Stimulated activated CD4-positive, alpha-beta T cell treated with anti-CD3 and anti-CD28 coated beads, TNF-alpha, amount 100 ng/mL, for 48 hours (primary cell): ENCODE measurements around the gene ASCC3.
"Not testable (repeated sequence)": the region's sequence is repeated elsewhere in the genome, so short reads cannot be mapped to it uniquely, and the experiment has no call there.

Experiments
- DNase-seq, 3 donors: peaks; one replicate each; pipeline ENCODE4 v3.0.0-alpha.2; 2020; ENCODE audit warnings: low read depth in 3 of 3

The ASCC3 gene

DNA sequence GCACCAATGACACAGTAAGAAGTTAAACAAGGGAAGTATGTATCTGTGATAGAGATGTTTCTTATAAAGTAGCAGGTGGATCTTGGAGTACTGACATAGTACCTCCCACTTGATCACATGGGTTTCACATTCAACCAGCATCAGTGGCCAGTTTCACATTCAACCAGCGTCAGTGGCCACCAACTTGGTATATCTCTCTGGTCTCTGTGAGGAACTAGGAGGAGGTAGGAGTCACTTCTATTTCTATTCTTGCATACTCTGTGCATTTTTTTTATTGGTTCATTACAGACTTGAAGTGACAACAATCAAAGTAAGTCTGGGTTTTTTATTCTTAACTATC is 216.1 kb downstream of the ASCC3 start:
- no peak for DNase-seq

DNA sequence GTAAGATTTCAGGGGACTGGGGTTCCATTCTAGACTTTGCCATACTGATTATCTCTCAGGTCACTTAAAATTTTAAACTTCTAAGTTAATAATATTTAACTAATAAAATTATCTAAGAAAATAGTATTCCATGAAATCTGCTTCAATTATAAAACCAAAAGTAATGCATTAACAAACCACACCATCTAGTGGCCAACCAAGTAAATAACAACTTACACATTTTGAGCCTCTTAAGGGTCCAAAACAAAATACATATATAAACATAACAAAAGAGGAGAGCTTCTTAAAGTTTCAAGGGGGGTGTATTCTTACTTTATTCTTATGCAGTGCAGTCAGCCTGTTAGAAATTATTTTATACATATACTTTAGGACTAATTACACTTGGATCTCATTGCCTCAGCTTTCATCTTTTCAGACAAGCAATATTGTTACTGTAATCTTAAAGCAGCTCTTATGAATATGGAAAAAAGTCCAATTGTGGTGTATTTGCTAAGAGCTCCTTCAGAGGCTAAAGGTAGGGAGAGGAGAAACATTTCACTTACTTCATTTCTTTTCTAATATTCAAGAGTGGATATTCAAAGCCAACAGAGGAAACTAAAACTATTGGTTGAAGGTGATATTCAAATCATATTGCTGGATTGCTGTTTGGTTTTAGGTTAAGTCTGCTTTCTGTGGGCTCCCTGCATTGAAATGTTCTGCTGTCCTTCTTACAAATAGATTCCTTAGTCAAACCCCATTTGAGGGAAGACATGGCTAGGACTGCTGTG is 216.7 kb downstream of the ASCC3 start:
- DNase-seq, result no peak

DNA sequence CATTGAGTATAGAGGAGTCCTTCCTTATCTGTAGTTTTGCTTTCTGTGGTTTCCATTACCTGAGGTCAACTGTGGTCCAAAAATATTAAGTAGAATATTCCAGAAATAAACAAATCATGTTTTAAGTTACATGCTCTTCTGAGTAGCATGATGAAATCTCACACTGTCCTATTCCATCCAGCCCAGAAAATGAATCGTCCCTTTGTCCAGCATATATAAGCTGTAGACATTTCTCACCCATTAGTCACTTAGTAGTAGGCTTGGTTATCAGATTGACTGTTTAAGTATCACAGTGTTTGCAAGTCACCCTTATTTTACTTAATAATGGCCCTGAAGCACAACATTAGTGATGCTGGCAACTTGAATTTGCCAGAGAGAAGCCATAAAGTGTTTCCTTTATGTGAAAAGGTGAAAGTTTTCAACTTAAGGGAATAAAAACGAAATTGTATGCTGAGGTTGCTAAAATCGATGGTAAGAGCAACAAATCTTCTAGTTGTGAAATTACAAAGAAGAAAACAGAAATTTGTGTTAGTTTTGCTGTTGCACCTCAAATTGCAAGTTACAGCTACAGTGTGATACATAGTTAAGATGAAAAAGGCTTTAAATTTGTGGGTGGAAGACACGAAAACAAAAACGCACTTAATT is 217.8 kb downstream of the ASCC3 start:
- DNase-seq, result no peak

DNA sequence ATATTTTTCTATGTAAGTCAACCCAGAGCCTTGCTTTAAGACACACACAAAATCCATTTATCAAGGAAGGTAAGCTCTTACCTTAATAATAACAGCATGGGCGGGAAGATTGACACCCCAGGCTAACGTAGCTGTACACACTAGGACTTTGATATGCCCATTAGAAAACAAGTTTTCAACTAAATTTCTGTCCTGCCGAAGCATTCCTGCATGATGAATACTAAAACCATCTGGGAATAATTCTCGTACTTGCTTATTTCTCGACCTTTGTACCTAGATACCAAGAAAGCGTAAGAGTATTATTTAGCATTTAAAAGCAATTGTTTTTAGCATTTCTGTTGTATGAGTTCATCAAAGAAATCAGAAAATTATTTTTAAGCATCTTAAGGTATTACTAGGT is 218.9 kb downstream of the ASCC3 start:
- no peak for DNase-seq

DNA sequence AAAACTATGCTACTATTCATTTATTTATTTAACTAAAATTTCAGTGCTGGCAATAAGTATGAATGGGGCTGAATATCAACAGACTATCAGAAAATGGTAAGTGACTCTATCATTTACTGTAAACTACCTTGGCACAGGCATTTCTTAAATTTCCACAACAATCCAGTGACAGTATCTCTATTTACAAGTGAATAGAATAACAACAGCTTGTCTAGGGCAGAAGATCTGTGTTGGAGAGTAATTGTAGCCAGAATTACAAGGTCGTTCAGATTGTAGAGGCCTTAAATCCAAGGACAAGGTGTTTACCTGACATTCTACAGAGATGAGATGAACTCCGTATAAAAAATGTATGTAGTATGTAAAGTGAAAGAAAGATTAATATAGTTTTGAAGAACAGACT is 222.6 kb downstream of the ASCC3 start:
- no peak for DNase-seq

DNA sequence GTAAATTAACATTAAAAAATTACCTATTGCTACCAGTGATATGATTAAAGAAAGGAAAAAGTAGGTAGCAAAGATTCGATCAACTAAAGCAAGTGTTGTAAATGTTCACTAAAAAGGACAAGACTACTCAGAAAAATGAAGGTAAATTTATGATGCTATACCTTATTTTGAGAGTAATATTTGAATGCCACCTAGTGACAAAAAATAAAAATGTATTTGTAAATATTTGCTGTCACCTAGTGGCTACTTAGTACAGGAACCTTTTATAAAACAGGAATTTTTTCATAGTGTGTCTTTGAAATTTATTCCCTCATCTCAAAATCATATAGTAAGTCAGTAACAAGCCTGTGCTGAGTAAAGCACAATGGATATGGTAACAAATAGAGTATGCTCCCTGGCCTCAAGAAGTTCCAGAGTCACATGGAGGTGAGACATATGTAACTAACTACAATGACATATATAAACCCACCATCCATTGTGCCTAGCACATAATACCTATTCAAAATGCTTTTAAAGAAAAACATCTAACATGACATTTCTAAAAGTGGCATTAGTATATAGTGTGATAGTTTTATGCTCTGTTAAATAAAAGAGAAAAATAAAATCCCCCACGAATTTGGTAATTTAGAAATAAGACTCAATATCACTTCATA is 223.3 kb downstream of the ASCC3 start:
- DNase-seq, result no peak

DNA sequence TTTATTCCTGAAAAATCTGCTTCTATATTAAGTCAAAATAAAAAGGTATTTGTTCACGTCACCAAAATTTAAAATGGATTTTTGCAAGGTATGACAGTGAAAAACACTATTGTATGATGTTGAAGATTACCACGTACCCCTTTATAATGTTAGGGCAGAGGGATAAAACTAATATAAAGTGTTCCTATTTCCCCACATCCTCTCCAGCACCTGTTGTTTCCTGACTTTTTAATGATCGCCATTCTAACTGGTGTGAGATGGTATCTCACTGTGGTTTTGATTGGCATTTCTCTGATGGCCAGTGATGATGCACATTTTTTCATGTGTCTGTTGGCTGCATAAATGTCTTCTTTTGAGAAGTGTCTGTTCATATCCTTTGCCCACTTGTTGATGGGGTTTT is 240.0 kb downstream of the ASCC3 start:
- not testable (repeated sequence) for DNase-seq

DNA sequence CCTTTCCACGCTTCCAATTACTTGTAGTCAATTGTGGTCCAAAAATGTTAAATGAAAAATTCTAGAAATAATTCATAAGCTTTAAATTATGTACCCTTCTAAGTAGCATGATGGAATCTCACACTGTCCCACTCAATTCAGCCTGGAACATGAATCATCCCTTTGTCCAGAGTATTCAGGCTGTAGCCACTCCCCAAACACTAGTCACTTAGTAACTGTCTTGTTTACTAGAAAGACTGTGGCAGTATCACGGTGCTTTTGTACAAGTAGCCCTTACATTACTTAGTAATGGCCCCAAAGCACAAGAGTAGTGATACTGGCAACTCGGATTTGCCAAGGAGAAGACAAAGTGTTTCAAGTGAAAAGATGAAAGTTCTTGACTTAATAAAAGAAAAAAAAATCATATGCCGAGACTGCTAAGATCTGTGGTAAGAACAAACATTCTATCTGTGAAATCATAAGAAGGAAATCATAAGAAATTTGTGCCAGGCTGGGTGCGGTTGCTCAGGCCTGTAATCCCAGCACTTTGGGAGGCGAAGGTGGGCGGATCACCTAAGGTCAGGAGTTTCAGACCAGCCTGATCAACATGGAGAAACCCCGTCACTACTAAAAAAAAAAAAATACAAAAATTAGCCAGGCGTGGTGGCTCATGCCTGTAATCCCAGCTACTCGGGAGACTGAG is 247.9 kb downstream of the ASCC3 start:
- DNase-seq, result no peak

DNA sequence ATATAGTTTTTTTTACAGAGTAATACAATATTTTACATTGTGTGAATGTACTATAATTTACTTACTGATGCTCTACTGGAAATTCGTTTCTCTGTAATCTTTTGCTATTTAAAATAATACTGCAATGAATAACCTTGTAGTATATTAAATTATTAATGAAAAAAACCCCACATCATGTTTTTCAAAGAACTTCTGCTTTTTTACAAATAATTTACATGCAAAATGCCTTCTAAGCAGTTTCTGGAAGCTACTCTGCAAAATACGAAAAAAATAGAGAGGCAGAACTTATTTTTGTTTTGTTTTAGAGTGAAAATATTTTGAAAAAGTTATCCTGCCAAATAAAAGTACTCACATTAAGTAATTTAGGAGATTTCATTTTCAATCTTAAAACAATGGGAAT is 250.6 kb downstream of the ASCC3 start:
- DNase-seq, result no peak

DNA sequence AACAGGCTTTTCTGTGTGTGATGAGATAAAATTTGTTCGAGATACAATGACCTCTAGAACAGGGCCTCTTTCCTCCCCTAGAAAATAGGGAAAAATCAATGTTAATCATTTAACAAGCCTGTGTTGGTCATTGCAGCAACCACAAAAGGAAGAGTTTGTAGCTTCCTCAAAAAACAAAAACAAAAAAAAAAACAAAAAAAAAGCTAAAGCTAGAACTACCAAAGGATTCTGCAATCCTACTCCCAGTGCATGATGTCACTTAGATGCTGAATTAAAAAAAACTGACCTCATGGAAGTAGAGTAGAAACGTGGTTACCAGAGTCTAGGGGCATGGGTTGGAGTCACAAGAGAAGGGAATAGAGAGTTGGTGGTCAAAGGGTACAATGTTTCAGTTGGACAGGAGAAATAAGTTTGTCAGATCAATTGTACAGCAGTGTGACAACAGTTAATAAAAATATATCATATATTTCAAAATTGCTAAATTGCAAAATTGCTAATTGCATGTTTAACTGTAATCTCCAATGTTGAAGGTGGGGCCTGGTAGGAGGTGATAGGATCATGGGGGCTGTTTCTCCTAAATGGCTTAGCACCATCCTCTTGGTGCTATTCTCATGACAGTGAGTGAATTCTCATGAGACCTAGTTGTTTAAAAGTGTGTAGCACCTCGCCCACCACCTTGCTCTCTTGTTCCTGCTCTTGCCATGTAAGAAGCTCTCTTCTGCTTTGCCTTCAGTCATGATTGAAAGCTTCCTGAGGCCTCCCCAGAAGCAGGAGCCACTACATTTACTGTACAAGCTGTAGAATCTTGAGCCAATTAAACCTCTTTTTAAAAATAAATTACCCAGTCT is 253.0 kb downstream of the ASCC3 start:
- no peak for DNase-seq

DNA sequence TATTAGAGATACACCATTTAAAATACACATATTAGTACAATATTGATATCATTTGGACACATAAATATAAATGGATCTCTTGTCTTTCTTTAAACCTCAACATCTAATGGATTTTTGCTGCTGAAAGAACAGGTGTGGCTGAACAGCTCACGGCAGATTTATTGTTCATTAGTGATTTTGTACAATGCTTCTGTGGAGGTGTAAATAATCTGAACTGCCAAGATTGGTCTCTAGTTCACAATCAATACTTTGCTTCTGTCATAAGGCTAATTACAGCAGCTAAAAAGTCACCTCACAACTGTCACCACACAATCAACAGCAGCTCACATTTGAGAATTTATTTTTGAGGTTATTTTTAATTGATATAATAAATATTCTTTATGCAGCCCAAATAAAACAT is 254.4 kb downstream of the ASCC3 start:
- DNase-seq, result no peak

DNA sequence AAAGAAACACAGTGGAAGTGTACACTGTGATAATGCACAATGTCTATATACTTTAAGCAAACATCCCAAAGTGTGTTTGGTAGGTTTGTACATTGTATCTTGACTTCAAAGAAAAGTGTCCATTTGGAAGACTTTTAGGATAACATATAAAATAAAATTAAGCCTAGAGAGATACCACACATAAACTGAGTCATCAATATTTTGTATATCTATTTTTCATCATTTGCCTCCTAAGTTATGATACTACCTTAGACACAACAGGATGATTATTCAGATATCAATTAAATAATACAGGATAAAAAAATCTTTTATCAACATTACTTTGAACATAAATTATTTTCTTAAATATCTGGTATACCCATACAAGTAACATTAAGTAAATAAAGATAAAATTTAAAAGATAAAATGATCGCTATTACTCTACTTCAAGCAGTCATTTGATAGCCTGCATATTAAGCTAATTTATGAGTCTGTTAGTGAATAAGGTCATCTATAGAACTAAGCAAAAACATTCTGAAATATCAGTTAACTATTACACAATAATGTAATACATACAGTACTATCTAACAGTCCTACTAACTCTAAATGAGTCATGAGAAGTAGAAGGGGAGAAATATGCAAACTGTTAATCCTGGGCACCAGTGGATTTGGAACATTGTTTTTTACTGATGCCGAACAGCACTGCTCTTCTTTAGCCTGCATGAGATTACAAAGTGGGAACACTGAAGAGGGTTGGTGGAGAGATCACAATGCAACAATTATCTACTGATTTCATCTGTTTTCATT is 258.0 kb downstream of the ASCC3 start:
- DNase-seq, result no peak

DNA sequence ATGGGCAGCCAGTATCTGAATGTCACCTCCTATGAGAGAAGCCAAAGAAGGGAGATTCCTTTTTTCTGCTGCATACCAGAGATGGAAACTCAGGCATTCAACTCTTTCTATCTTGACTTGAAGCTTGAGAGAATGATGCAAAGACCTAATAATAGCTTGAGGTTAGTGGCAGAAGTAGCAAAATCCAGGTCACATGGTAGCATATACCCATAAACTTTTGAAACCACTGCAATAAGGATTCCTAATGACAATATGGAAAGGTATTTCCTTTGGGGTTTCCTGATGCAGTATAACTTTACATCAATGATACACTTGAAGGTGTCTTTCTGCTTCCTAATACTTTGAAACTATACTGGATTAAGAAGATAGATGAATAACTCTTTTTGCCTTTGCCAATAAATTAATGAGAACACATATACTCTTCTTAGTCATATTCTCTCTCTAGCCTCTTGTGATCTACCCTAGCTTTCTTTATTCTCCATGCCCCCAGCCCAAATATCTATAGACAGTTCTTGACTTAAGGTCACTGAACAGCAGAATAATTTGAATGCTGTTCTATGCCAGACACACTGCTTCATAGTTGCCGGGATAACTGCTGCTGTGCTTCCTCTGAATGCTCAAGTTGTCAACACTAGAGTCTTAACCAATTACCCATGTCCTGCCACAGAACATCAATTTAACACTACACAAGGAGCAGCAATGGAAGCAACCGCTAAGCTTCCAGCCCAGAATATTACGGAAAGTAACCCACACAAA is 260.9 kb downstream of the ASCC3 start:
- no peak for DNase-seq

DNA sequence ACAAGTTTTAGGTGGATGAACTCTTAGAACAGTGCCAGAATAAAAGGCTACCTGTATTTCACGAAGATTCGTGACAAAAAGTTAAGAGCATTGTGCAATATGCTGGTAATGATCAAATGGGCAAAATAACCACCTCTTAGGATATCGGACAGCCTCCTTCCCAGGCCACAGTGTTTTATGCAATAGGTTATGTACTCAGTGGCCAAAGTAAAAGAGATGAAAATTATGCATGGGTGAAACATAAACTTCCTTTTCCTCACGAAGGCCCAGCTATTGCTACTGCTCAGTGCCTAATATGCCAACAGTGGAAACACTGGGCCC is 262.8 kb downstream of the ASCC3 start:
- DNase-seq, result no peak

DNA sequence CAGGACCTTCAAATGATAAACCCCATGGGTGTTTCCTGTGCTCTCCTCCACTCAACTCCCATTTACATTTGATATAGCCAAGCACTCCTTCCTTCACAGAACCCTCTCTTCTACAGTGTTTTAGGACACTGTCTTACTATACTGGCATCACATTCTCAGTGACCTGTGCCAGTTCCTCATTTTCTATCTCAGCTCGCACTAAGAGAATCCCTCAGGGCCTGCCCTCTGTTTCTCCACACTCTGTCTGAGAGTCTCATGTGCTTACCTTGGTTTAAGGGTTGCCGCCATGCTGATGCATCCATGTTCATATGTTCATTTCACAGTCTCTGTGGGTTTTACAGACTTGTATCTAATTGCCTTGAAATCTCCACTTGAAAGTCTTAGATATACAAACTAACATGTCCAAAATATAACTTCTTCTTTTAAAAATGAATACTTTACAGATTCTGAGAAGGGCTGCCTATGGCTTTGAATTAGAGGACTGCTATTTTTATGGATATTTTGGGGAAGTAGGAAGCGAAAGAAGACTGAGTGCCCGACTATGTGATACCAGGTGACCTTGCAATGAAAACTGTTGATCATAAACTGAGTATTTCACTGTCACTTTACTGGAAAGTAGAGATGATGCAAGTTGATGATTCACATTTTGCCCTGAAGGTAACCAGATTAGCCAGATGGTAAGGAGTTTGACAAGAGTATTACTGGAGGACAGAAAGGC is 263.3 kb downstream of the ASCC3 start:
- DNase-seq, result no peak

DNA sequence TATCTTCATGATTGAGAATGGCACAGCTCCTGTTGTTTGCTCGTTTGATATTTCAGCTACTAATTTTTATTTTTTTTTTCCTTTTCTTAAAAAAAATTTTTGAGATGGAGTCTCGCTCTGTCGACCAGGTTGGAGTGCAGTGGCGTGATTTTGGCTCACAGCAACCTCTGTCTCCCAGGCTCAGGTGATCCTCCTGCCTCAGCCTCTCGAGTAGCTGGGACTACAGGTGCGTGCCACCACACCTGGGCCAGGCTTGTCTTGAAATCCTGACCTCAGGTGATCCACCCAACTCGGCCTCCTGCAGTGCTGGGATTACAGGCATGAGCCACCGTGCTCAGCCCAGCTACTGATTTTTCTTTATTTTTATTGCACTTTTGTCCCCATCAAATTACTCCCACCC is 266.2 kb downstream of the ASCC3 start:
- DNase-seq, result no peak

DNA sequence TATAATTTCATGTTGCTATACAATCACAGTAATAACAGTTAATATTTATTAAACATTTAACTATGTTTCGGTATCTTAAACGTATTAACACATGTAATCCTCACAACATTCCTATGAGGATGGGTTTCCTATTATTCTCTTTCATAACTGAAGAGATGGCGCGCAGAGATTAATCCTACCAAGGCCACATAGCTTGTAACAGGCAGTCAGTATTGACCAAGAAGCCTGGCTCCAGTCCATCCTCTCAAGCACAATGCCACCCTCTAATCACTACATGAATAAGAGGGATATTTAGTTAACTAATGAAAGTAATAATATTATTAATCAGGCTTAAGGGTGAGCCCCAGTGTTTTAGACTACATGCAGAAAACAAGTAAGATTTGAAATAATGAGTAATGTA is 266.7 kb downstream of the ASCC3 start:
- DNase-seq, result no peak

DNA sequence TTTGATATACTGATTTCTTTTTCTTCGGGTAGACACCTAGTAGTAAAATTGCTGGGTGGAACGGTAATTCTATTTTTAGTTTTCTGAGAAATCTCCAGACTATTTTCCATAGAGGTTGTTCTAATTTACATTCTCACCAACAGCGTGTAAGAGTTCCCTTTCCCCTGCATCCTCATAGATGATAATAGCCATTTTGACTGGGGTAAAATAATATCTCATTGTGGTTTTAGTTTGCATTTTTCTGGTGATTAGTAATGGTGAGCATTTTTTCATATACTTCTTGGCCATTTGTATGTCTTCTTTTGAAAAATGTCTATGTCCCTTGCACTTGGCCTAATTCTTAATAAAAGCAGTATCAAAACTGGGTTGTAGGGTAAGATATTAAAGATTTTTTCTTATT is 267.5 kb downstream of the ASCC3 start:
- no peak for DNase-seq

DNA sequence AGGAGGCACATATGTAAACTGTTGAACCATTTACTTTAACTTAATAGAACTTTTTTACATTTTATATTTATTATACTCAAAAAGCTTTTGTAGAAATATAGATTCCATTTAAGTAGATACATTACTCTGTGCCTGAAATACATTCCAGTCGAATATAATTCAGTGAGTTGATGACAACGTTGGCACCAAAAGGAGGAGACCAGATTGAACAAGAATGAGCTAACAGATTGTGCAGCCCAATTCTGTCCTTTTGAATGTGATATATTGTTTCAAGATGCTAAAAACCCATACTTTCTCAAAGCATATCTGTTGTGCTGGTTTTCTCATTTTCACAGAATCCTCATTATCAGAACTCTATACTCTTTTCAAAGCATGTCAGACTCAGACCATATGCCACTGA is 269.0 kb downstream of the ASCC3 start:
- DNase-seq, result no peak
